Measurements from ENCODE around the gene TRIM67.

DNA sequence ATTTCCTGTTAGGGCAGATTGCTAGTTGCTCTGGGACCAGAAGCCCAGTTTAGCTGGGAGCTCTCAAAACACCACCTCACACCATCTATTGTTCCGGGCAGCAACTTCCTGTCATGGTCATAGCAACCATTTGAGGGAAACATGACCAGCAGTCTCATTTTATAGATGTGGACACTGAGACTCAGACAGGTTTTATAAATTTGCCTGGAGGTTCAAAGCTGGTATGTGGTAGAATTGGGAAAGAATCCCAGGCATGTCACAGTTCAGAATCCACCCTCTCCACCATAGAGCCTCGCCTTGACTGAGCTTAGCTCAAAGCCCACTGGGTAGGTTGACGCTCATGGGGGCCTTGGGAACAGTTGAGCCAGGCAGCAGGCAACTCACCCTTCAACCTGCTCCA is 14.0 kb upstream of the TRIM67 start:
- no peak for TF ChIP-seq POLR2A (IDR thresholded peaks at IDR 0.05)
- TF ChIP-seq, protein P1, sequence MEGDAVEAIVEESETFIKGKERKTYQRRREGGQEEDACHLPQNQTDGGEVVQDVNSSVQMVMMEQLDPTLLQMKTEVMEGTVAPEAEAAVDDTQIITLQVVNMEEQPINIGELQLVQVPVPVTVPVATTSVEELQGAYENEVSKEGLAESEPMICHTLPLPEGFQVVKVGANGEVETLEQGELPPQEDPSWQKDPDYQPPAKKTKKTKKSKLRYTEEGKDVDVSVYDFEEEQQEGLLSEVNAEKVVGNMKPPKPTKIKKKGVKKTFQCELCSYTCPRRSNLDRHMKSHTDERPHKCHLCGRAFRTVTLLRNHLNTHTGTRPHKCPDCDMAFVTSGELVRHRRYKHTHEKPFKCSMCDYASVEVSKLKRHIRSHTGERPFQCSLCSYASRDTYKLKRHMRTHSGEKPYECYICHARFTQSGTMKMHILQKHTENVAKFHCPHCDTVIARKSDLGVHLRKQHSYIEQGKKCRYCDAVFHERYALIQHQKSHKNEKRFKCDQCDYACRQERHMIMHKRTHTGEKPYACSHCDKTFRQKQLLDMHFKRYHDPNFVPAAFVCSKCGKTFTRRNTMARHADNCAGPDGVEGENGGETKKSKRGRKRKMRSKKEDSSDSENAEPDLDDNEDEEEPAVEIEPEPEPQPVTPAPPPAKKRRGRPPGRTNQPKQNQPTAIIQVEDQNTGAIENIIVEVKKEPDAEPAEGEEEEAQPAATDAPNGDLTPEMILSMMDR (IDR thresholded peaks at IDR 0.05) = no peak

All from uterus (tissue), 2 donors.